WTC11 (cell line): ENCODE results near the gene BOC. TPM values are rescaled to one million over a fixed set of nuclear protein-coding genes. Genes with fewer than 3 reads are reported as not detected.

Source experiments
- ATAC-seq: fragments of 200-7000 bp; cut with Tn5 transposase; 2 replicates; pipeline ENCODE4 v1.10.0; 2021; ENCODE audit warnings: mild to moderate bottlenecking, moderate library complexity
- CTCF ChIA-PET: fragments of 300-600 bp; sonication (Branson Sonifier 250); formaldehyde crosslinking; loops from one replicate; lab custom pipeline; 2021; ENCODE audit warnings: antibody characterized with exemption; lab: Charles Lee
- POLR2A ChIA-PET: fragments of 350-600 bp; sonication (Branson Sonifier 250); formaldehyde crosslinking; loops from one replicate; lab custom pipeline; 2021; ENCODE audit warnings: antibody characterized with exemption; lab: Charles Lee
- DNase-seq: peaks from one replicate; pipeline ENCODE4 v3.0.0; 2021; ENCODE audit warnings: low spot score
- H3K27ac Mint-ChIP-seq: 2 replicates; pipeline ENCODE4 v1.8.0; 2021; ENCODE audit warnings: mixed read lengths
- H3K27me3 Mint-ChIP-seq: 2 replicates; pipeline ENCODE4 v1.8.0; 2021; ENCODE audit warnings: low read depth, mild to moderate bottlenecking, moderate library complexity, mixed read lengths
- H3K36me3 Mint-ChIP-seq: 2 replicates; pipeline ENCODE4 v1.8.0; 2021; ENCODE audit warnings: mixed read lengths
- H3K4me1 Mint-ChIP-seq: 2 replicates; pipeline ENCODE4 v1.8.0; 2022; ENCODE audit warnings: mixed read lengths
- H3K4me3 Mint-ChIP-seq: 2 replicates; pipeline ENCODE4 v1.8.0; 2021; ENCODE audit warnings: mild to moderate bottlenecking, moderate library complexity, mixed read lengths
- H3K9me3 Mint-ChIP-seq: 2 replicates; pipeline ENCODE4 v1.8.0; 2021; ENCODE audit warnings: mixed read lengths
- CBFB ChIP-seq: sonication (generic); formaldehyde crosslinking; IDR thresholded peaks from 2 replicates; pipeline ENCODE4 v1.8.1; 2022; ENCODE audit warnings: mild to moderate bottlenecking, low read depth, missing genetic modification reagents
- CREM ChIP-seq: sonication (generic); formaldehyde crosslinking; IDR thresholded peaks from 2 replicates; pipeline ENCODE4 v1.8.1; 2022; ENCODE audit warnings: mild to moderate bottlenecking, missing genetic modification reagents, moderate library complexity
- ELF4 ChIP-seq: sonication (generic); formaldehyde crosslinking; IDR thresholded peaks from 2 replicates; pipeline ENCODE4 v1.8.1; 2022; ENCODE audit warnings: low read depth, mild to moderate bottlenecking, moderate library complexity, missing genetic modification reagents
- ESRRA ChIP-seq: sonication (generic); formaldehyde crosslinking; IDR thresholded peaks from 2 replicates; pipeline ENCODE4 v1.8.1; 2022; ENCODE audit warnings: mild to moderate bottlenecking, missing genetic modification reagents, borderline replicate concordance
- GABPB1 ChIP-seq: sonication (generic); formaldehyde crosslinking; IDR thresholded peaks from 2 replicates; pipeline ENCODE4 v1.8.1; 2023; ENCODE audit warnings: mild to moderate bottlenecking, missing genetic modification reagents
- IRF2 ChIP-seq: sonication (generic); formaldehyde crosslinking; IDR thresholded peaks from 2 replicates; pipeline ENCODE4 v1.8.0; 2022; ENCODE audit warnings: low read depth, missing genetic modification reagents, borderline replicate concordance
- MYBL2 ChIP-seq: sonication (generic); formaldehyde crosslinking; IDR thresholded peaks from 2 replicates; pipeline ENCODE4 v1.8.1; 2023; ENCODE audit warnings: mild to moderate bottlenecking, moderate library complexity, missing genetic modification reagents
- NFE2L1 ChIP-seq: sonication (generic); formaldehyde crosslinking; IDR thresholded peaks from 2 replicates; pipeline ENCODE4 v1.8.1; 2023; ENCODE audit warnings: missing genetic modification reagents
- NR1H2 ChIP-seq: sonication (generic); formaldehyde crosslinking; IDR thresholded peaks from 2 replicates; pipeline ENCODE4 v1.9.0; 2021; ENCODE audit warnings: mild to moderate bottlenecking, moderate library complexity, missing genetic modification reagents
- OVOL2 ChIP-seq: fragments of 250-450 bp; sonication (Bioruptor Pico); IDR thresholded peaks from 2 replicates; pipeline ENCODE4 v1.9.0; 2021; ENCODE audit warnings: mild to moderate bottlenecking, borderline replicate concordance
- SMAD3 ChIP-seq: sonication (generic); formaldehyde crosslinking; IDR thresholded peaks from 2 replicates; pipeline ENCODE4 v1.8.0; 2022; ENCODE audit warnings: missing genetic modification reagents, mild to moderate bottlenecking, borderline replicate concordance
- ZNF263 ChIP-seq: sonication (generic); formaldehyde crosslinking; IDR thresholded peaks from 2 replicates; pipeline ENCODE4 v1.8.1; 2022; ENCODE audit warnings: low read depth, mild to moderate bottlenecking, moderate library complexity, missing genetic modification reagents
- ZNF396 ChIP-seq: fragments of 250-450 bp; sonication (Bioruptor Pico); IDR thresholded peaks from 2 replicates; pipeline ENCODE4 v1.8.0; 2021; ENCODE audit warnings: mild to moderate bottlenecking, moderate library complexity, borderline replicate concordance
- total RNA-seq: library from RNA; stranded (reverse); gene quantifications from 3 replicates; pipeline ENCODE4 v1.2.3, GENCODE V29; 2021
- TF ChIP-seq, protein P1 (sequence below): sonication (generic); formaldehyde crosslinking; IDR thresholded peaks from 2 replicates; pipeline ENCODE4 v1.8.0; 2023; ENCODE audit warnings: missing genetic modification reagents
- TF ChIP-seq, protein P2 (sequence below): sonication (generic); formaldehyde crosslinking; IDR thresholded peaks from 2 replicates; pipeline ENCODE4 v1.8.0; 2022; ENCODE audit warnings: missing genetic modification reagents
- TF ChIP-seq, protein P3 (sequence below): fragments of 200-600 bp; IDR thresholded peaks from 2 replicates; pipeline ENCODE4 v1.8.0; 2022; ENCODE audit warnings: antibody characterized with exemption
- TF ChIP-seq, protein P4 (sequence below): sonication (generic); formaldehyde crosslinking; IDR thresholded peaks from 2 replicates; pipeline ENCODE4 v1.8.1; 2022; ENCODE audit warnings: low read depth, mild to moderate bottlenecking, moderate library complexity, missing genetic modification reagents, borderline replicate concordance
- TF ChIP-seq, protein P5 (sequence below): fragments of 250-450 bp; sonication (Bioruptor Pico); IDR thresholded peaks from 2 replicates; pipeline ENCODE4 v1.9.0; 2021; ENCODE audit warnings: moderate library complexity, mild to moderate bottlenecking, inconsistent platforms, borderline replicate concordance
- TF ChIP-seq, protein P6 (sequence below): fragments of 250-450 bp; sonication (Bioruptor Pico); IDR thresholded peaks from 2 replicates; pipeline ENCODE4 v2.1.2; 2022; ENCODE audit warnings: mild to moderate bottlenecking, moderate library complexity

BOC gene
- total RNA-seq, 1 experiment from 2014 or later = 8.0 TPM

DNA sequence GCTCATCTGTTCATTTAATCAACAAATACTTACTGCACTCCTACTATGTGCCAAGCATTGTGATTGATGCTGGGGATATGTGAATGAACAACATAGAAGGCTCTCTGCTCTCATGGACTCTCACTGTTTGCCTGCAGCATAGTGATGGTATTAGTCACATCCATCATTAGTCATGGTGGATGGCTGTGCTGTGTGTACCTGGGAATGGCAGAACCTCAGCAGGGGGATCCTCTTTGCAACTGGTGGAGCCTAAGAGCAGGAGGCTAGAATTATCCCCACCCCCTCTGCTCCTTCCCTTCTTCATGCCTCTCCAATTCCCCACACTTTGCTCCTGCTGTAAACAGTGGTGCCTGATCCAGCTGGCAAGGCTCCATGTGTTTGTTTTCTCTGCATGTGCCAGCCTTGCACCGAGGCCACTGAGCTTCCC lies 20.5 kb downstream of the BOC start:
- CTCF ChIA-PET = no interaction called here
- Mint-ChIP-seq H3K4me3 (no peak overlapping the region), H3K9me3 (no peaks in the 10 kb centered on the region), H3K27me3 (no peaks in the 10 kb centered on the region), H3K4me1 (peaks cover 26% of the 10 kb centered on the region), H3K36me3 (no peaks in the 10 kb centered on the region), H3K27ac (no peak overlapping the region)
- POLR2A ChIA-PET = no interaction called here
- DNase-seq (no peak), ATAC-seq (peak; percentile 60)
- TF ChIP-seq, protein P1, sequence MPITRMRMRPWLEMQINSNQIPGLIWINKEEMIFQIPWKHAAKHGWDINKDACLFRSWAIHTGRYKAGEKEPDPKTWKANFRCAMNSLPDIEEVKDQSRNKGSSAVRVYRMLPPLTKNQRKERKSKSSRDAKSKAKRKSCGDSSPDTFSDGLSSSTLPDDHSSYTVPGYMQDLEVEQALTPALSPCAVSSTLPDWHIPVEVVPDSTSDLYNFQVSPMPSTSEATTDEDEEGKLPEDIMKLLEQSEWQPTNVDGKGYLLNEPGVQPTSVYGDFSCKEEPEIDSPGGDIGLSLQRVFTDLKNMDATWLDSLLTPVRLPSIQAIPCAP (CRISPR knock-in tag) = no peak
- TF ChIP-seq, protein P2, sequence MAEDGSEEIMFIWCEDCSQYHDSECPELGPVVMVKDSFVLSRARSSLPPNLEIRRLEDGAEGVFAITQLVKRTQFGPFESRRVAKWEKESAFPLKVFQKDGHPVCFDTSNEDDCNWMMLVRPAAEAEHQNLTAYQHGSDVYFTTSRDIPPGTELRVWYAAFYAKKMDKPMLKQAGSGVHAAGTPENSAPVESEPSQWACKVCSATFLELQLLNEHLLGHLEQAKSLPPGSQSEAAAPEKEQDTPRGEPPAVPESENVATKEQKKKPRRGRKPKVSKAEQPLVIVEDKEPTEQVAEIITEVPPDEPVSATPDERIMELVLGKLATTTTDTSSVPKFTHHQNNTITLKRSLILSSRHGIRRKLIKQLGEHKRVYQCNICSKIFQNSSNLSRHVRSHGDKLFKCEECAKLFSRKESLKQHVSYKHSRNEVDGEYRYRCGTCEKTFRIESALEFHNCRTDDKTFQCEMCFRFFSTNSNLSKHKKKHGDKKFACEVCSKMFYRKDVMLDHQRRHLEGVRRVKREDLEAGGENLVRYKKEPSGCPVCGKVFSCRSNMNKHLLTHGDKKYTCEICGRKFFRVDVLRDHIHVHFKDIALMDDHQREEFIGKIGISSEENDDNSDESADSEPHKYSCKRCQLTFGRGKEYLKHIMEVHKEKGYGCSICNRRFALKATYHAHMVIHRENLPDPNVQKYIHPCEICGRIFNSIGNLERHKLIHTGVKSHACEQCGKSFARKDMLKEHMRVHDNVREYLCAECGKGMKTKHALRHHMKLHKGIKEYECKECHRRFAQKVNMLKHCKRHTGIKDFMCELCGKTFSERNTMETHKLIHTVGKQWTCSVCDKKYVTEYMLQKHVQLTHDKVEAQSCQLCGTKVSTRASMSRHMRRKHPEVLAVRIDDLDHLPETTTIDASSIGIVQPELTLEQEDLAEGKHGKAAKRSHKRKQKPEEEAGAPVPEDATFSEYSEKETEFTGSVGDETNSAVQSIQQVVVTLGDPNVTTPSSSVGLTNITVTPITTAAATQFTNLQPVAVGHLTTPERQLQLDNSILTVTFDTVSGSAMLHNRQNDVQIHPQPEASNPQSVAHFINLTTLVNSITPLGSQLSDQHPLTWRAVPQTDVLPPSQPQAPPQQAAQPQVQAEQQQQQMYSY (CRISPR knock-in tag) = peak; percentile 71
- TF ChIP-seq SMAD3 (CRISPR knock-in tag) (no peak), ZNF263 (CRISPR knock-in tag) (no peak)

DNA sequence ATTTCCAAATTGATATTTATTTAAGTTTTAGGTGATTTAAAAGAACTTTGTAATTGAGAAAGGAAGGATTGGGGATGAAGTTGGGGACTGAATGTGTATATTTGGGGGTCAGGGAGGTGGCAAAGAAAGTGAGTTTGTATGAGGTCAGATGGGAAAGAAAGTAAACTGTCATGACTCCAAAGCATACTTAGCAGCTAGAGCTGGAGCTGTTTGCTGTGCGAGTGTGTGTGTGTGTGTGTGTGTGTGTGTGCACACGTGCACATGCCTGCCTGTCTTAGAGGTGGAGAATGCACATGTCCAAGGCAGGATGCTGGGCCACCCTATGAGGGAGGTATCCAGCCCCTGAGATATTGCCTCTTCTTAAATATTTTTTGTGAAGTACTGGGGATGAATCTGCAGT lies 21.0 kb downstream of the BOC start:
- DNase-seq (no peak), ATAC-seq (no peak)
- TF ChIP-seq, protein P3, sequence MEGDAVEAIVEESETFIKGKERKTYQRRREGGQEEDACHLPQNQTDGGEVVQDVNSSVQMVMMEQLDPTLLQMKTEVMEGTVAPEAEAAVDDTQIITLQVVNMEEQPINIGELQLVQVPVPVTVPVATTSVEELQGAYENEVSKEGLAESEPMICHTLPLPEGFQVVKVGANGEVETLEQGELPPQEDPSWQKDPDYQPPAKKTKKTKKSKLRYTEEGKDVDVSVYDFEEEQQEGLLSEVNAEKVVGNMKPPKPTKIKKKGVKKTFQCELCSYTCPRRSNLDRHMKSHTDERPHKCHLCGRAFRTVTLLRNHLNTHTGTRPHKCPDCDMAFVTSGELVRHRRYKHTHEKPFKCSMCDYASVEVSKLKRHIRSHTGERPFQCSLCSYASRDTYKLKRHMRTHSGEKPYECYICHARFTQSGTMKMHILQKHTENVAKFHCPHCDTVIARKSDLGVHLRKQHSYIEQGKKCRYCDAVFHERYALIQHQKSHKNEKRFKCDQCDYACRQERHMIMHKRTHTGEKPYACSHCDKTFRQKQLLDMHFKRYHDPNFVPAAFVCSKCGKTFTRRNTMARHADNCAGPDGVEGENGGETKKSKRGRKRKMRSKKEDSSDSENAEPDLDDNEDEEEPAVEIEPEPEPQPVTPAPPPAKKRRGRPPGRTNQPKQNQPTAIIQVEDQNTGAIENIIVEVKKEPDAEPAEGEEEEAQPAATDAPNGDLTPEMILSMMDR = no peak
- TF ChIP-seq, protein P4, sequence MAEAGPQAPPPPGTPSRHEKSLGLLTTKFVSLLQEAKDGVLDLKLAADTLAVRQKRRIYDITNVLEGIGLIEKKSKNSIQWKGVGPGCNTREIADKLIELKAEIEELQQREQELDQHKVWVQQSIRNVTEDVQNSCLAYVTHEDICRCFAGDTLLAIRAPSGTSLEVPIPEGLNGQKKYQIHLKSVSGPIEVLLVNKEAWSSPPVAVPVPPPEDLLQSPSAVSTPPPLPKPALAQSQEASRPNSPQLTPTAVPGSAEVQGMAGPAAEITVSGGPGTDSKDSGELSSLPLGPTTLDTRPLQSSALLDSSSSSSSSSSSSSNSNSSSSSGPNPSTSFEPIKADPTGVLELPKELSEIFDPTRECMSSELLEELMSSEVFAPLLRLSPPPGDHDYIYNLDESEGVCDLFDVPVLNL = no peak
- no peak for TF ChIP-seq NR1H2 (CRISPR knock-in tag)
- TF ChIP-seq NFE2L1 (CRISPR knock-in tag) = no peak
- TF ChIP-seq OVOL2 (CRISPR knock-in tag) = no peak
- no peak for TF ChIP-seq ZNF396 (CRISPR knock-in tag)
- TF ChIP-seq ESRRA (CRISPR knock-in tag) = no peak
- TF ChIP-seq, protein P5, sequence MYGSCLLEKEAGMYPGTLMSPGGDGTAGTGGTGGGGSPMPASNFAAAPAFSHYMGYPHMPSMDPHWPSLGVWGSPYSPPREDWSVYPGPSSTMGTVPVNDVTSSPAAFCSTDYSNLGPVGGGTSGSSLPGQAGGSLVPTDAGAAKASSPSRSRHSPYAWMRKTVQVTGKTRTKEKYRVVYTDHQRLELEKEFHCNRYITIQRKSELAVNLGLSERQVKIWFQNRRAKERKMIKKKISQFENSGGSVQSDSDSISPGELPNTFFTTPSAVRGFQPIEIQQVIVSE (CRISPR knock-in tag) = no peak
- TF ChIP-seq CBFB (CRISPR knock-in tag) = no peak
- TF ChIP-seq, protein P6, sequence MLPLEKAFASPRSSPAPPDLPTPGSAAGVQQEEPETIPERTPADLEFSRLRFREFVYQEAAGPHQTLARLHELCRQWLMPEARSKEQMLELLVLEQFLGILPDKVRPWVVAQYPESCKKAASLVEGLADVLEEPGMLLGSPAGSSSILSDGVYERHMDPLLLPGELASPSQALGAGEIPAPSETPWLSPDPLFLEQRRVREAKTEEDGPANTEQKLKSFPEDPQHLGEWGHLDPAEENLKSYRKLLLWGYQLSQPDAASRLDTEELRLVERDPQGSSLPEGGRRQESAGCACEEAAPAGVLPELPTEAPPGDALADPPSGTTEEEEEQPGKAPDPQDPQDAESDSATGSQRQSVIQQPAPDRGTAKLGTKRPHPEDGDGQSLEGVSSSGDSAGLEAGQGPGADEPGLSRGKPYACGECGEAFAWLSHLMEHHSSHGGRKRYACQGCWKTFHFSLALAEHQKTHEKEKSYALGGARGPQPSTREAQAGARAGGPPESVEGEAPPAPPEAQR = no peak
- TF ChIP-seq CREM (CRISPR knock-in tag) = no peak
- no peak for TF ChIP-seq ELF4
- no peak for TF ChIP-seq GABPB1 (CRISPR knock-in tag)
- no peak for TF ChIP-seq IRF2
- no peak for TF ChIP-seq SMAD3 (CRISPR knock-in tag)
- TF ChIP-seq MYBL2 (CRISPR knock-in tag) = no peak
- Mint-ChIP-seq H3K9me3 (no peaks in the 10 kb centered on the region), H3K27ac (no peak overlapping the region), H3K4me1 (peaks cover 26% of the 10 kb centered on the region), H3K4me3 (no peak overlapping the region), H3K36me3 (no peaks in the 10 kb centered on the region), H3K27me3 (no peaks in the 10 kb centered on the region)
- ChIA-PET POLR2A (no interaction called here), CTCF (no interaction called here)
